ENCODE measurements around the gene ZNF860.

- TF ChIP-seq POLR2A (IDR thresholded peaks at IDR 0.05) (no peak), CTCF (IDR thresholded peaks at IDR 0.05) (no peak)
These were observed 27.6 kb downstream of the ZNF860 start for GRCh38 chr3:32009101-32009500.

Measured in prostate gland (tissue), 2 donors.